ENCODE measurements around the gene LPAR2.

Gene LPAR2

DNA sequence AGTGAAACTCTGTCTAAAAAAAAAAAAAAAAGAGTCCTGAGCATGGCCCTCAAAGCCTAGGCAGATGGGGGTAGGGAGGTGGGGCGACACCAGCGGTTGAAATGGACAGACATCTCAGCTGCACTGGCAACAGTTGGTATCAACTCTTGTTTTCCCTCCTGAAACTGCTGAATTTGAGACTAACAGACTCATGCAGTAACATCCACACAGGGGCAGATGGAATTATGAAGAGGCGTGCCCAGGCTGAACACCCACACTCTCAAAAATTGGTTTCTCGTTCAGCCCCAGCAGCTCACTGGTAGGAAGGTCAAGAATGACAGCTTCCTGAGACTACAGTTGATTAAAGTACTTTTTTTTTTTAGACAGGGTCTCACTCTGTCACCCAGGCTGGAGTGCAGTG, 33.6 kb downstream of the LPAR2 start:
- no peak for DNase-seq

DNA sequence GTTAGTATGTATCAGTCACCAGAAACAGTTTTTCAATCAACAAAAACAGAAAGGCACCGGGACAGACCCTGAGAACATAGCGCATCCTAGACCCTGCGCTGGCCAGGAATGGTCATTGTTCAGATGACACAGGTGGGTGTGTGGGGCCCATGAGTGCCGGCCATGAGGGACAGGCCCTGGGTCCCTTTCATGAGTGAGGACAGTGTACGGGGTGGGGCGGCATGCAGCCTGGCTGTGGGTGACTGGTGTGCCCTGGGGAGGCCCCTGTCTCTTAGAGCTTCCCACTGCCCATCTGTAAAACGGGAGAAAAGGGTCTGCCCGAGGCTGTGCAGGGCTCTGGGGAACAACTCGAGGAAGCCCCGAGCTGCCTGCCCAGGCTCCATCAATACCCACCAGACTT, 35.3 kb downstream of the LPAR2 start:
- DNase-seq = no peak

DNA sequence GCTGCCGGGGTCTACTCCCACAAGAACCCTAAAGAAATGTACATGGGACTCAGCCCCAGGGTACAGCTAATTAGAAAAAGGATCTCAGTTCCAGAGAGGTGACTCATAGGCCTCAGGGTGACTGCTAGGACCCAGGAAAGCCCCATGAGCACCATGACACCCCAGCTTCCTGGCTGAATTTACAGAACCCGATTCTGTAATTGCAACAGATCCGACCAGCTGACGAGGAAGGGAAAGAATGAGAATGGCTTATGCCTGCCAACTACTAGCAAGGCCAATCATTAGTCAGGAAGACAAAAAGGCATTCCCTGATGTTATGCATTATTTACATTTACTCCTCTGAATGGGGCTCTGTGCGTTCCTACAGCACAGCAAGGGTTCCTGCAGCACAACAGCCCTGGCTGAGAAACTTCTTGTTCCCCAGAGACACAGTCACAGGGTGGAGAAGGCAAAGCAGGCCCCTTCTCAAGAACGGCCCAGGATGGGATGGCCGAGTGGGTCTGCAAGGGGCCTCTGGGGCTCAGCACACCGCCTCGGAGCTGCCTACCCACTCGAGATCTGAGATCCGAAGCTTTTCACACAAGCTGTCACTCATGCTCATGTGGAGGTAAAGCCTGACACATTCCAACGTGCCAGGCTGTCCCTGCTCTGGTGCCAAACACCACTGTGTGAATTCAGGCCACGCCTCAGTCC, 36.7 kb downstream of the LPAR2 start:
- peak in 1 of 3 experiments; percentile 15 for DNase-seq

DNA sequence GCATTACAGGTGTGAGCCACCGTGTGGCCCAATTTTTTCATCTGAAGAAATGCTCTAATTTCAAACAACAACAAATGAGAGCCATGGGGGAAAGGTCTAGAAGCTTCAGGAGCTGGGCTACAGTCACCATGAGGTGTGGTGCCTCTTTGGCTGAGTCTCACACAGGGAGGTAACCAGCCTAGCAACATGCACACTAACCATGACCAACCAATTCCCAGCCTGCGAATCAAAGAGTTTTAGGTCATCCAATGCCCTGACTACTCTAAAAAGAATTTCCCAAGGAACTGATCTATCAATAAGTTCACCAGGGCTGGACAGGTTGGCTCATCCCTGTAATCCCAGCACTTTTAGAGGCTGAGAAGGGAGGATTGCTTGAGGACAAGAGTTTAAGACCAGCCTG, 39.5 kb downstream of the LPAR2 start:
- DNase-seq = no peak

DNA sequence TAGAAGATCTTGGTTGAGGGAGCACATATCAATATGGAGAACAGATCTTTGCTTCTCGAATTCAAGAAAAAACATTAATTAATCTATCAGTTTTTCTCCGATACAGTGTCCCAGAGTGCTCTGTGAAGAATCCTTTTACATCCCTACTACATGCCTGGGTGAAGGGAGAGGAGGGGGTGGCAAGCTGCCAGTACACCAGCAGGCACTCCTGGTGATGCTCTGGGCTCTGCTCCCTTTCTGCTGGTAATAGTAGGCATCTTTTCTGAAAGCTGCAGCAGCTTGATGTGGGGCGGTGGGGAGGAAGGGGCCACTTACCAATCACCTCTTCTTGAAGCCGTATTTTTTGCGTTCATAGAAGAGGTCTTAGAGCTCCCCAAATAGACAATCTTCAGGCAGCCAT, 40.2 kb downstream of the LPAR2 start:
- DNase-seq = no peak

DNA sequence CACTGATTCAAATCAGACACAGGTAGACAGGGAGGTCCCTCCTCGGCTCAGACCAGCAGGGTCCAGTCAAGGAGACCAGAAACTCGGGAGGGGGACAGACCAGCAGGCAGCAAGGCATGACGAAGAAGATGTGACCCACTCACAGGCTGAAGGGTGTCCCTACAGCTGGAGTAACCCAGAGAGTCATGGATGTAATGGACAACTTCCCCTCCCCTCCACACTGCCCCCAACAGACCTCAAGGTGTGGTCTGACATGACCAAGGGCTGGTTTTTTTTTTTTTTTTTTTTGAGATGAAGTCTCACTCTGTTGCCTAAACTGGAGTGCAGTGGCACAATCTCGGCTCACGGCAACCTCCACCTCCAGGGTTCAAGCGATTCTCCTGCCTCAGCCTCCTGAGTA, 43.7 kb downstream of the LPAR2 start:
- DNase-seq = no peak

DNA sequence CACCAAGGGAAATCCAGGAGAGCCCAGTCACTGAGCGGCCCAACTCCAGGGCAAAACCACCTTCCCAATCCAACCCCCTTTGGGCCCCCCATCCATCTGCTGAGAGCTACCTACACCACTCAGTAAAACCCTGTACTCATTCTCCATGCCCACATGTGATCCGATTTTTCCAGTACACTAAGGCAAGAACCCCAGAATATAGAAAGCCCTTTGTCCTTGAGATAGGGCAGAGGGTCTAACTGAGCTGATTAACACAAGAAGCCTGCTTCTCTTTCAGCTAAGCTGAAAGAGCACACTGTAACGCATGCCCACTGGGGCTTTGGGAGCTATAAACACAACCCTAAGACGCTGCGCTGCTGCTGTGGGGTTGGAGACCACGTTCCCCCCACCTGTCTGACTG, 45.5 kb downstream of the LPAR2 start:
- no peak for DNase-seq

DNA sequence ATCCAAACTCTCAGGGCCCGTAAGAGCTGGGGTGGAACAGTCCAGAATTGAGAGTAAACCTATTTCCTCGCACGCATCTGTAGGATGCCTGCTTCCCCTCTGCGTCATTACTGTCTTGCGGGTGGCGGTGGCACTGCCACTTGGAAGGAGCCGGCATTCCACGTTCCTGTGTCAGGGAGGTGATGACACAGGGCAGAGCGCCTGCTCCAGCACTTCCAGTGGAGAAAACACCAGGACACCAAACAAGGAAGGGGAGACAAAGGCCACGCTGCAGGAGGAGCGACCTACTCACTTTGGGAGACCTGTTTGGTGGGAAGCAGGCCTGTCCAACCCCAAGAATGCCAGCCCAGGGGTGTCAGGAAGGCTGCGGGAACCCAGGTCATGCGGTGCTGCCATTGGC, 46.6 kb downstream of the LPAR2 start:
- DNase-seq = no peak

DNA sequence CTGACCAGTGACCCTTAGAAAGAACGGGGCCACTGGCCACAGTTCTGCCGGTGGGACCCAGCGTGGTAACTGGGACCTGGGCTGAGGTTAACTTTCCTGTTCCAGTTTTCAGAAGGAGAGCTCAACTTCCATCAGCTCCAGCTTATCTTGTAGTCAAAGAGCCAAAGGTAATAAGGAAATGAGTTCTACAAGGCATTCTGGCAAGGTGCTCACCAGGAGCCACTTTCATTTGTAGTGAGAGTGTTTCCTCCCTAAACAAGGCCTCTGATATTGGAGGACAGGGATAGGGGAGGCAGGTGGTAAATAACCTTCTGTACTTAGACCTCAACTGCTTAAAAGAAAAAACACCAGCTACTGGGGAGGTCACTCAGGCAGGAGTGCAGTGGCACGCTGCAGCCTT, 47.6 kb downstream of the LPAR2 start:
- DNase-seq = no peak

DNA sequence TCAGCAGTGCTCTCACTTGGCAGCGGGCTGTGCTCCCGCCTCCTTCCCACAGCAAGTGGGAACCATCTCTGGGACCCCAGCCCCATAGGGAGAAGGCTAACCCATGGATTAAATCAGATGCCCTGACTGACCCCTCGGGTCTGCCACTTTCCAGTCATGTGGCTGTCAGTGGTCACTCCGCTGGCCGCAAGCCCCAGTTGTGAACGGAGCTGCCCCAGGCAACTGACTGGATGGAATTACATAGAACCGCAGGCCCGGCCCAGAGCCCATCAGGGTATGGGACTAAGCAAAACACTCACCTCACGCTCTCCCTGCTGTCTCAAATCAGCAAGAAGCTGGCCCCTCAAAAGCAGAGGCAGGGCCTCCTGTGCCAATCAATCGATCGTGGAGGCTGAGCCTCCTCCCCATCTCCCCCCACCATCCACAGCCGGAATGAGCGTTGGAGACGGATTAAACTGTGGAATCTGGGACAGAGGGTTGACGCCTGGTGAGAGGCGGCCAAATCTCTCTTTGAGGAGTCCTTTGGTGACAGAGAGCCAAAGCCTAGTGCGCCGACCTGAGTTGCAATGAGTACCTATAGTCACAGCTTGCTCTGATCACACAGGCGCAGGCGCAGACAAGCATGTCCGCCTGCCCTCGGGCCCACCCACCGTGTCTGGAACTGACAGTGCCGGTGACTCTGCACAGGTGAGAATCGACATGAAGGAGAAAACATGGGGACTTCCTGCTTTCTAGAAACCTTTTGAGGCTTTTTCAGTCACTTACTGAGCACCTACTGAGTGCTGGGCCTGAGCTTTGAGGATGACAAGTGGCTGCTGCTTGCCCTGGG, 48.3 kb downstream of the LPAR2 start:
- DNase-seq = no peak

DNA sequence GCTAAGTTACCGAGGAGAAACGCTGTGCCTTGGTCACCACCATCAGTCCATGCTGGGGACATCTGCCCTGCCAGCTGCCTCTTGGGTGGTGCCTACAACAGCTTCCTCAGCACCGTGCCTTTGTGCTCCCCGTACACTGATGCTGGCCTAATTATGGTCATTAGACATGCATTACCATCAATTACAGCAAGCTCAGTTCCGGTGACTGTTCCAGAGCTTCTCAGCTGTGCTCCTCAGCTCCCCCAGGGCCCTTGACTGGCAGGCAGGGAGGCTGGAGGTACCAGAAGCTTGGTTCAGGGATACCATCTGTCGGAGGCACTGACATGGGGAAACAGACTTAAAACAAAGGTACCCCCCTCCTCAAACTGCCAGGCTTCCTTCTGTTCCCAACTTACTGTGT, 49.8 kb downstream of the LPAR2 start:
- DNase-seq = peak in 2 of 3 experiments; percentile 87 to 98

DNA sequence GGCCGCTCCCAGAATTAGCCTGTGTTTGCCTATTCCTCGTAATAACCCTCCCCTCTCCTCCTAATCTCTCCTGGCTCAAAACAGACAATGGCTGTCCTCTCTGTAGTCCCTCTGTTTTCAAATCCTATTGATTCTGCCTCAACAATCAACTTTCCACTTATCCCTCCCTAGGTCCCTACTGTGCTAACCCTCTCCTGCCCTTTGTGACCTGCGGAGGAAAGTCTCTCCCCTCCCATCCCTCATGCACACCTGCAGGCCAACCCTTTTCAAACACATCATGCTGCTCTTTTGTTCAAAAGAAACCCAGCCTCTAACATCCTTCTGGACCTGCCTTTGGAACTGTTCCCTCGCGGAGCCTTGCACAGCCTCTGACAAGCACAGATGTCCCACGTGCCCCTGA, 52.6 kb downstream of the LPAR2 start:
- peak in 2 of 3 experiments; percentile 79 to 95 for DNase-seq
